IMR-90 (cell line): ENCODE results near the gene TNPO2. TPM values are rescaled to one million over a fixed set of nuclear protein-coding genes. Genes with fewer than 3 reads are reported as not detected.

ENCODE experiments used
- ATAC-seq: fragments of 200-7000 bp; cut with Tn5 transposase; 2 replicates; pipeline ENCODE4 v1.9.1; 2020; ENCODE audit warnings: low read depth, mild to moderate bottlenecking, moderate library complexity
- BruUV-seq: library from RNA; stranded (reverse); fragments of 400-500 nt; replicated peaks from 2 replicates; lab custom pipeline; 2021; lab: Mats Ljungman, UMichigan
- CTCF ChIA-PET: fragments of 300-600 bp; formaldehyde crosslinking; extraction: SDS; loops from one replicate; lab custom pipeline; 2021; ENCODE audit warnings: antibody characterized with exemption; lab: Yijun Ruan, JAX
- POLR2A ChIA-PET: fragments of 300-600 bp; sonication (Branson Sonifier 250); formaldehyde crosslinking; loops from one replicate; lab custom pipeline; 2022; ENCODE audit warnings: antibody characterized with exemption; ENCODE audit not compliant: unreplicated experiment; lab: Charles Lee
- DNase-seq: peaks from one replicate; pipeline ENCODE4 v3.0.0; 2013
- H2AFZ ChIP-seq: replicated peaks from 2 replicates; pipeline ENCODE3; 2013; ENCODE audit warnings: low read length, mild to moderate bottlenecking; ENCODE audit not compliant: poor library complexity
- H2AK5ac ChIP-seq: 2 replicates; pipeline ENCODE4 v1.6.1; 2013; ENCODE audit warnings: low read depth, low read length, inconsistent platforms
- H2AK9ac ChIP-seq: replicated peaks from 2 replicates; pipeline ENCODE3; 2013; ENCODE audit warnings: mild to moderate bottlenecking, low read depth, low read length, moderate library complexity; ENCODE audit not compliant: poor library complexity
- H2BK120ac ChIP-seq: 2 replicates; pipeline ENCODE4 v1.6.1; 2013; ENCODE audit warnings: low read depth, low read length, inconsistent platforms
- H2BK15ac ChIP-seq: 3 replicates; pipeline ENCODE4 v1.6.1; 2013; ENCODE audit warnings: low read depth, low read length, inconsistent platforms
- H2BK20ac ChIP-seq: 2 replicates; pipeline ENCODE4 v1.6.1; 2013; ENCODE audit warnings: low read depth, mild to moderate bottlenecking, inconsistent platforms, low read length, moderate library complexity
- H2BK5ac ChIP-seq: 2 replicates; pipeline ENCODE4 v1.6.1; 2013; ENCODE audit warnings: mild to moderate bottlenecking, low read depth, low read length, inconsistent platforms; ENCODE audit not compliant: poor library complexity, severe bottlenecking
- H3K14ac ChIP-seq: replicated peaks from 2 replicates; pipeline ENCODE4 v1.6.1; 2013; ENCODE audit warnings: low read depth, low read length, inconsistent platforms
- H3K18ac ChIP-seq: 2 replicates; pipeline ENCODE4 v1.6.1; 2013; ENCODE audit warnings: low read depth, low read length, control low read depth
- H3K23ac ChIP-seq: 2 replicates; pipeline ENCODE4 v1.6.1; 2013; ENCODE audit warnings: low read depth, low read length, inconsistent platforms
- H3K27ac ChIP-seq: 2 replicates; pipeline ENCODE4 v1.5.1; 2013; ENCODE audit warnings: mild to moderate bottlenecking, control low read depth, low read length; ENCODE audit not compliant: insufficient read depth
- H3K27me3 ChIP-seq: 2 replicates; pipeline ENCODE4 v1.6.1; 2013; ENCODE audit warnings: low read length; ENCODE audit not compliant: control insufficient read depth, insufficient read depth
- H3K36me3 ChIP-seq: 2 replicates; pipeline ENCODE4 v1.6.1; 2013; ENCODE audit warnings: low read length, mixed read lengths; ENCODE audit not compliant: control insufficient read depth, insufficient read depth
- H3K4ac ChIP-seq: 2 replicates; pipeline ENCODE4 v1.6.1; 2013; ENCODE audit warnings: low read depth, low read length, inconsistent platforms
- H3K4me1 ChIP-seq: 2 replicates; pipeline ENCODE4 v1.6.1; 2013; ENCODE audit warnings: low read length, mixed read lengths; ENCODE audit not compliant: control insufficient read depth, insufficient read depth
- H3K4me2 ChIP-seq: 2 replicates; pipeline ENCODE4 v1.6.1; 2013; ENCODE audit warnings: low read depth, mild to moderate bottlenecking, control low read depth, low read length, moderate library complexity
- H3K4me3 ChIP-seq: 2 replicates; pipeline ENCODE4 v1.5.1; 2013; ENCODE audit warnings: low read depth, mild to moderate bottlenecking, control low read depth, low read length, moderate library complexity; ENCODE audit not compliant: insufficient read depth
- H3K56ac ChIP-seq: 2 replicates; pipeline ENCODE4 v1.6.1; 2013; ENCODE audit warnings: low read length, inconsistent platforms; ENCODE audit not compliant: insufficient read depth; ENCODE audit errors: extremely low read depth
- H3K79me1 ChIP-seq, 2 experiments: 2 replicates each; pipeline ENCODE4 v1.6.1; 2013; ENCODE audit warnings: low read length in 2 of 2, inconsistent platforms in 1 of 2, low read depth in 1 of 2
- H3K9ac ChIP-seq: 2 replicates; pipeline ENCODE4 v1.6.1; 2013; ENCODE audit warnings: low read depth, low read length, control low read depth
- H3K9me1 ChIP-seq: 2 replicates; pipeline ENCODE4 v1.6.1; 2013; ENCODE audit warnings: low read length, inconsistent platforms; ENCODE audit not compliant: insufficient read depth
- H3K9me3 ChIP-seq: 2 replicates; pipeline ENCODE4 v1.6.1; 2013; ENCODE audit warnings: low read length; ENCODE audit not compliant: control insufficient read depth, insufficient read depth
- H4K20me1 ChIP-seq: 2 replicates; pipeline ENCODE4 v1.6.1; 2013; ENCODE audit warnings: low read length, inconsistent platforms; ENCODE audit not compliant: insufficient read depth
- H4K5ac ChIP-seq: 2 replicates; pipeline ENCODE4 v1.6.1; 2013; ENCODE audit warnings: mild to moderate bottlenecking, low read depth, low read length, control low read depth
- H4K8ac ChIP-seq, 2 experiments: 2 replicates each; pipeline ENCODE4 v1.6.1; 2013; ENCODE audit warnings: low read depth in 2 of 2, low read length in 2 of 2, control low read depth in 1 of 2, inconsistent platforms in 1 of 2
- H4K91ac ChIP-seq: 2 replicates; pipeline ENCODE4 v1.6.1; 2013; ENCODE audit warnings: low read depth, low read length, inconsistent platforms; ENCODE audit not compliant: insufficient read depth
- CEBPB ChIP-seq: IDR thresholded peaks from 2 replicates; pipeline ENCODE4 v1.6.1; 2012; ENCODE audit warnings: low read depth, low read length, improper control_type of control experiment
- CTCF ChIP-seq: conservative IDR thresholded peaks from 2 replicates; pipeline ENCODE4 v1.5.1; 2012; ENCODE audit warnings: mild to moderate bottlenecking, low read depth, low read length, improper control_type of control experiment
- RAD21 ChIP-seq: IDR thresholded peaks from 2 replicates; pipeline ENCODE4 v1.6.1; 2012; ENCODE audit warnings: low read length, improper control_type of control experiment
- RFX5 ChIP-seq: IDR thresholded peaks from 2 replicates; pipeline ENCODE4 v1.8.0; 2012; ENCODE audit warnings: low read depth, mild to moderate bottlenecking, low read length, moderate library complexity
- SMC3 ChIP-seq: fragments of 150-350 bp; IDR thresholded peaks from 2 replicates; pipeline ENCODE4 v1.6.1; 2016; ENCODE audit warnings: low read depth, mild to moderate bottlenecking, antibody characterized with exemption, low read length, moderate library complexity
- WGBS, 2 experiments: methylation state at CpG; one replicate each; pipeline versions ENCODE4 v1.1.5 to v1.1.7; 2013; ENCODE audit warnings: missing lambda C conversion rate in 2 of 2; ENCODE audit not compliant: insufficient read length in 1 of 2; ENCODE audit errors: extremely low coverage in 2 of 2; 5-methylcytosine and 5-hydroxymethylcytosine counted together
- dilution Hi-C: fragments of 300-500 bp; cut with HindIII; formaldehyde crosslinking; loops from one replicate; pipeline ENCODE4 v1.14.3; 2018; ENCODE audit warnings: low sequenced_read_pairs; ENCODE audit not compliant: unreplicated experiment
- in situ Hi-C: fragments of 300-500 bp; cut with MboI; formaldehyde crosslinking; loops from 3 replicates; pipeline ENCODE4 v1.14.3; 2019; ENCODE audit warnings: low sequenced_read_pairs, inconsistent platforms, mixed read lengths
- intact Hi-C: fragments of 100-400 bp; cut with micrococcal nuclease; formaldehyde crosslinking; loops from 2 replicates; pipeline ENCODE4 v1.10.0; 2022
- polyA plus RNA-seq, 3 experiments: library from polyadenylated mRNA; depleted of rRNA; stranded (reverse); fragments of >200 nt; gene quantifications; 2 replicates each; pipeline ENCODE4 v1.2.3, GENCODE V29; 2012; ENCODE audit warnings: low replicate concordance in 1 of 3
- total RNA-seq: library from RNA; depleted of rRNA; stranded (reverse); fragments of >200 nt; gene quantifications from 2 replicates; pipeline ENCODE4 v1.2.3, GENCODE V29; 2012

Gene TNPO2
- total and polyA plus RNA-seq, 2 of the 4 experiments (the other 2 are of a cell fraction), result 36.0 to 77.2 TPM

GRCh38 chr19:12766051-12766521 lies 42.4 kb upstream of the TNPO2 start:
- no peak overlapping the region for H3K18ac ChIP-seq
- no peak overlapping the region for H4K5ac ChIP-seq
- peak overlapping the region; percentile 84 for H3K4me3 ChIP-seq
- H2AFZ ChIP-seq, result peak overlapping the region; percentile 98
- H3K27ac ChIP-seq, result no peak overlapping the region; the same call in 1 of the 2 replicates
- H3K79me1 ChIP-seq, result no peaks in the 10 kb centered on the region
- no peak overlapping the region for H4K8ac ChIP-seq
- H2BK120ac ChIP-seq, result no peak overlapping the region
- H2AK5ac ChIP-seq, result no peak overlapping the region
- H3K4me2 ChIP-seq, result peak overlapping the region; percentile 98
- ATAC-seq, result peak; percentile 99
- H4K20me1 ChIP-seq, result peaks cover 5% of the 10 kb centered on the region; the same call in 1 of the 2 replicates
- DNase-seq, result peak; percentile 73
- H3K9me3 ChIP-seq, result no peaks in the 10 kb centered on the region
- TF ChIP-seq SMC3 (peak; percentile 89), RAD21 (peak; percentile 87), CEBPB (no peak), RFX5 (no peak), CTCF (peak; percentile 93)
- no peaks in the 10 kb centered on the region for H3K9me1 ChIP-seq
- H3K27me3 ChIP-seq, result no peaks in the 10 kb centered on the region
- H3K4ac ChIP-seq, result no peak overlapping the region
- ChIA-PET CTCF (interaction anchor here (0.6 to 2.5 kb wide), 18 partner anchors 8 to 153 kb away, joined by 3 to 35 read pairs (median 4); partner anchors contain the start of genes JUNB and SYCE2), POLR2A (interaction anchor here (0.6 to 1.0 kb wide), 2 partner anchors 26 to 29 kb away, joined by 3 to 5 read pairs; no protein-coding TSS in a partner anchor)
- in situ Hi-C loops (loop anchor here (5.0 kb wide), 1 partner anchor 36 kb away; the partner anchor contains the start of genes PRDX2 and THSD8), intact Hi-C loops (loop anchor here (1.0 to 2.0 kb wide), 2 partner anchors 30 to 81 kb away; no protein-coding TSS in a partner anchor), dilution Hi-C loops (no loop called here)
- H3K14ac ChIP-seq, result no peak overlapping the region
- no peak overlapping the region for H2AK9ac ChIP-seq
- no peak overlapping the region for H2BK20ac ChIP-seq
- no peak overlapping the region for H3K56ac ChIP-seq
- no peak overlapping the region for H4K91ac ChIP-seq
- WGBS, 2 experiments, result 0% methylated on average over 24 of the region's 30 CpGs; no CpG with 5 or more reads in 1 of the 2 experiments
- H3K23ac ChIP-seq, result no peak overlapping the region
- H3K9ac ChIP-seq, result peak overlapping the region; percentile 55
- no peaks in the 10 kb centered on the region for H3K4me1 ChIP-seq
- no TSS peak for BruUV-seq
- no peak overlapping the region for H2BK5ac ChIP-seq
- peaks cover 9% of the 10 kb centered on the region for H3K36me3 ChIP-seq
- no peak overlapping the region for H2BK15ac ChIP-seq
